ENCODE measurements around the gene KRT86.

DNA sequence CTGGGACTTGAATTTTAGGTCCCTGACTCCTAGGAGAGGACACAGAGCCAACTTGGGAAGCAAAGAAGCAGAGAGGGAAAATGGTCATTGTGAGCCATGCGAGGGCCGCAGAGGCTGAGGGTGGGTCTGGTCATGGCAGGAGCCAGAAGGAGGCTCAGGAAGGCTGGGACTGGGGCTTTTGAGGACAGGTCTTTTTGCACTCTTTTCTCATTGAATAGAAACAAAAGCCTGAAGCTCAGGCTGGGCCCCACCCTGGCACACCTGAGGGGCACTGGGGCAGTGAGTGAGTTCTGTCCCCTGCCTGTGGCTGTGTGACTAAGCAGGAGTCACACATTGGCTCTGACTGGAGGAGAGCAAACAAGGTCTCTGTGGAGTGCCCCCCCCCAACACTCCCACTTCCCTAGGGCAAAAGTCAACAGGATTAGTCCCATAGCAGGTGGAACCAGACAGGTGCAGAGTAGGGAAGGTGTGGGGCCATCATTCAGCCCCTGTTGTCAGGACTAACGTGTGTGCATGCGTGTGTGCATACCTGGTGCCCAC, 38.6 kb upstream of the KRT86 start:
- TF ChIP-seq, protein P1, sequence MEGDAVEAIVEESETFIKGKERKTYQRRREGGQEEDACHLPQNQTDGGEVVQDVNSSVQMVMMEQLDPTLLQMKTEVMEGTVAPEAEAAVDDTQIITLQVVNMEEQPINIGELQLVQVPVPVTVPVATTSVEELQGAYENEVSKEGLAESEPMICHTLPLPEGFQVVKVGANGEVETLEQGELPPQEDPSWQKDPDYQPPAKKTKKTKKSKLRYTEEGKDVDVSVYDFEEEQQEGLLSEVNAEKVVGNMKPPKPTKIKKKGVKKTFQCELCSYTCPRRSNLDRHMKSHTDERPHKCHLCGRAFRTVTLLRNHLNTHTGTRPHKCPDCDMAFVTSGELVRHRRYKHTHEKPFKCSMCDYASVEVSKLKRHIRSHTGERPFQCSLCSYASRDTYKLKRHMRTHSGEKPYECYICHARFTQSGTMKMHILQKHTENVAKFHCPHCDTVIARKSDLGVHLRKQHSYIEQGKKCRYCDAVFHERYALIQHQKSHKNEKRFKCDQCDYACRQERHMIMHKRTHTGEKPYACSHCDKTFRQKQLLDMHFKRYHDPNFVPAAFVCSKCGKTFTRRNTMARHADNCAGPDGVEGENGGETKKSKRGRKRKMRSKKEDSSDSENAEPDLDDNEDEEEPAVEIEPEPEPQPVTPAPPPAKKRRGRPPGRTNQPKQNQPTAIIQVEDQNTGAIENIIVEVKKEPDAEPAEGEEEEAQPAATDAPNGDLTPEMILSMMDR (IDR thresholded peaks at IDR 0.05; ENCODE audit: insufficient read depth, low read length, poor library complexity, severe bottlenecking): no peak
- TF ChIP-seq EZH2phosphoT487 (conservative IDR thresholded peaks at IDR 0.05; ENCODE audit: low read length): no peak

Data from SU-DHL-6 (cell line).